ENCODE data around the gene TCF23.

TCF23 gene

GRCh38 chr2:27138111-27138510, 10.7 kb upstream of the TCF23 start:
- no peak for TF ChIP-seq CTCF (IDR thresholded peaks at IDR 0.05; ENCODE audit: low read depth, low read length)
- no peak for DNase-seq (ENCODE audit: extremely low read depth, low read depth)

DNA sequence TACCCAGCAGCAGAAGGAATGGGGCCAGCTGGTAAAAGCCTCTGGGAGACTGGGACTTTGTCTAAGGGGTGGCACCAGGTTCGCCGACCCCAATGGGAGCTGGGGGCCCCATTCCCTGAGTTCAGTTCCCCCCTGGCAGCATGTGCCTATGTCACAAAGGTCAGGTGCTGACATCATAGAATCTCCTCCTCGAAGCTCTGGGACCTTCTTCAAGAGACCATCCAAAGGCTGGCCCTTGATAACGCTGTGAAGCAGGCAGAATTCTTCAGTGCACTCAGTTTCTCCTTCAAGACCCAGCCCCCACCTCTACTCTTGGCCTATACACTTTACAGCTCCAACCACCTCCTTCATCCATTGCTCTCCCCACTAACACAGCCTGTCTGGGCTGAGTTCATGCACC, 9.5 kb upstream of the TCF23 start, which contains the start of gene PRR30:
Gene PRR30 (minus strand): TSS at position 101 of the 400 bp plus-strand sequence. CDS start 1,081 bp downstream, outside the sequence.
- TF ChIP-seq CTCF (IDR thresholded peaks at IDR 0.05; ENCODE audit: low read depth, low read length), result no peak
- no peak for DNase-seq (ENCODE audit: extremely low read depth, low read depth)

DNA sequence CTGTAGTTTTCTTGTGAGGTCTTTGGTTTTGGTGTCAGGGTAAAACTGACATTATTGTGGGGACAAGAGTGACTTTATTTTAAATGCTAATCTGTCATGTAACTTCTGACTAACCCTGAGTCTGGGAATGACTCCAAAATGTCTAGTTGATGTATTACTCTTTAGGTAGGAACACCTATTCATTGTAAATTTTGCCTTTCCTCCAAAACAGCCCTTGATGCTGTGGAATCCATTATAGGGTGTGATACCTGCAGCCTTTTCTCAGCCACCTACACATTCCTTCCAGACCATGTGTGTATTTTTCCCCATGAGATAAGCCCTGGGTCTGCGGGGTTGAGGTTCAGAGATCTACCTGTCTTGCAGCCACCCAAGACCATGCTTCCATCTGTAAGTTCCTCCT, 5.5 kb upstream of the TCF23 start:
- DNase-seq (ENCODE audit: extremely low read depth, low read depth), result no peak
- TF ChIP-seq CTCF (IDR thresholded peaks at IDR 0.05; ENCODE audit: low read depth, low read length), result no peak

DNA sequence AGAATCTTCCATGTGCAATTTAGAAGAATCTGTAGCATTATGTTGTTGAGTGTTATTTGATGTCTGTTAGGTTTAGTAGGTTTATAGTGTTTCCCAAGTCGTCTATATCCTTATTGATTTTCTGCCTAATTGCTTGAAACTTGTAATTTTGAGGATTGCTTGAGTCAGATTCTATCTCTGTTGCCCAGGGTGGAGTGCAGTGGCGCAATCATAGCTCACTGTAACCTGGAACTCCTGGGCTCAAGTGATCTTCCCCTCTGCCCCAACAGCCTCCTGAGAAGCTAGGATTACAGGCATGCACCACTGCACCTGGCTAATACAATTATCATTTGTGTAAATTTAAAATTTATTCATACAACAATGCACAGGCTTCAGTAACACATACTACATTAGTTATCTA, 3.1 kb upstream of the TCF23 start:
- no peak for TF ChIP-seq CTCF (IDR thresholded peaks at IDR 0.05; ENCODE audit: low read depth, low read length)
- no peak for DNase-seq (ENCODE audit: extremely low read depth, low read depth)

DNA sequence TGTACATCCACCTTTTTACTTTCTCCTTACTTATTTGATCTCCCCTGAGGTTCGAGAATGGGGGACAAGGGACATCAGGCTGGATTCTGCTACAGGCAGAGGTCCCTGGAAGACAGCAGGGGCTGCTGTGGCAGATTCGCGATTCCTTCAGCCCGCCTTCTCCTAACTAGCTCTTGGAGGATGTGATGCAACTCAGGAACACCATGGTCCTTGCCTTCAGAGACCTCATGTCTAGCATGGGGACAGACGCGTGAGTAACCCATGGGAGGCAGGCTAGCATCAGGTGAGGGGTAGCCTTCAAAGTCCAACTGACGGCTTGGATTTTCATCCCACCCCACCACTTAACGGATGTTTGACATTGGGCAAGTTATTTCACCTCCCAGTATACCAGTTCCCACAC, 869 bp upstream of the TCF23 start:
- no peak for DNase-seq (ENCODE audit: extremely low read depth, low read depth)

GRCh38 chr2:27149570-27150405, 984 bp downstream of the TCF23 start:
- DNase-seq (ENCODE audit: extremely low read depth, low read depth), result no peak
- TF ChIP-seq CTCF (IDR thresholded peaks at IDR 0.05; ENCODE audit: low read depth, low read length), result no peak

More for the DNA sequence above, 869 bp upstream of the TCF23 start:
- no peak for TF ChIP-seq CTCF (IDR thresholded peaks at IDR 0.05; ENCODE audit: low read depth, low read length)

DNA sequence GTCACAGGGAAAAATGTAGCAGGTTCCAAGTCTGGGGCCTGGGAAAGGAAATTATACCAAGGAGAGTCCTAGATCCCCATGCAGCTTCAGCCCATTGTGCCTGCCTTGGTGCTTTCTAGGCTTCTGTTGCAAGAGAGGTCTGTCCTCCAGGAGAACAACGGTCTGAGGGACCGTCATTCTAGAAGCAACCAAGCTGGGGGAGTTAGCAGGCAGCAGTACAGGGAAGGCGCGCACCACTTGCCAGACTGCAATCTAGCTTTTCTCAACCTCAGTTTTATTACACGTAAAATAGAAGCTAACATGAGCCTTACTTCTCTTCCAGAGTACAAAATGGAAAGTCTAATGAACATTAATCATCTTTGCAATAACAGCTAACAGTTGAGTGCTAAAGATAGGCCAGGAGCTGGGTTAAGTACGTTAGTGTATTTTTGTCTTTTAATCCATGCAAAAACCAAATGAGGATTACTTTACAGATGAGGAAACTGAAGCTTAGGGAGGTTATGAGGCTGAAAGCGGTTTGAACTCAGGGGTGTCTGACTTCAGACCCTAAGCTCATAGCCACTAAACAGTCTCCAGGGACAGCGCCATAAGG, 1.9 kb downstream of the TCF23 start:
- TF ChIP-seq CTCF (IDR thresholded peaks at IDR 0.05; ENCODE audit: low read depth, low read length), result no peak
- no peak for DNase-seq (ENCODE audit: extremely low read depth, low read depth)
